NCI-H2029 treated with DMSO at 0.1 percent for 48 hours (cell line): Measurements from ENCODE around the gene ZSCAN12.
"Not testable (repeated sequence)": the region's sequence is repeated elsewhere in the genome, so short reads cannot be mapped to it uniquely, and the experiment has no call there.

Experiments used
- DNase-seq: peaks from one replicate; lab custom pipeline; 2025; lab: John Stamatoyannopoulos, UW

The ZSCAN12 gene

DNA sequence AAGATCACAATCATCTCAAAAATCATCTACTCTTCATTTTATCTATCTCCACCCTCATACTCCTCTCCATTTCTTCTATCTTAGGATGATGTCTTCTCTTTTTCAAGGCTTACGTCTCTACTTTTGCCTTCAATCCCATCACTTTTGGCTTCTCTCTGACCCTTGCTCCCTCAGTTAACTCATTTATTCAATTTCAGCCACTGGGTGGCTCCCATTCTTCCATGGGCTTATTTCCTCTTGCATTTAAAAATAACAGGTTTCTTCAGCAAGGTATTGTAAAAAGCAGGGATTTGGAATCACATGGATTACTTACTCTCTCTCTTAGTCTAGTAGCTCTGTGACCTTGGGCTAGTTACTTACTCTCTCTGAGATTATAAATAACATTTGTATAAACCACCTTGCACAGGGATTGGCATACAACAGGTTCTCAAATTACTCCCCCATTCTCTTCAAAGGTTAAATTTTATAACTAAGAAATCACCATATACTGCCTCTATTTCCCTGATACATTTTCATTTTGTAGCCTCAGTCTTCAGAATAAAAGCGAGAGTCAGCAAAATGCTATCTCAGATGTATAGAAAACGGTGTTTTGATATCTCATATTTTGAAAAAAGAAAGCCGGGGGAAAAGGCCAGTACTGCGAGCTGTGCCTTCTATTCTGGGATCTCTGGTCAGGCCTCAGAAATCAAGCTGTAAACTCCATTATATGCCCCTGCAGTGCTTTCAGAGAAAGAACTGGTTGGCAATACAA lies 5.5 kb downstream of the ZSCAN12 start:
- DNase-seq, result no peak

- DNase-seq, result no peak
Measured at GRCh38 chr6:28390688-28391087, 8.9 kb downstream of the ZSCAN12 start.

DNA sequence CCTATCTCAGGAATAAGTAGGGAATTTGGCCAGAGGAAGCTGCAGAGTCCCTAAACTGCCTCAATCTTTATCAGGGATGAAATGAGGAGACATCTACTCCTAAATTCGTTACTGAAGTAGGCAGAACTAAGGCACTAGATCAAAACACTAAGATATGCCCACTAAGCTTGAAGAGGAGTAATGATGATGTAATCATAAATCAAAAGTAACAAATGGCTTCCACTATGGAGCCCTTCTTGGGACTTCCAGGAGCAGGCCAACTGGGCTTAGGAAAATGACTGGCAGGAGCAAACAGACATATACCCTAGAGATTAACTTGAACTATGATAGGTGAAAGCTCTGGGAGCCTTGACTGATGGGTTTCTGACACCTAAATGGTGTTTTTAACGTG lies 15.4 kb downstream of the ZSCAN12 start:
- no peak for DNase-seq

DNA sequence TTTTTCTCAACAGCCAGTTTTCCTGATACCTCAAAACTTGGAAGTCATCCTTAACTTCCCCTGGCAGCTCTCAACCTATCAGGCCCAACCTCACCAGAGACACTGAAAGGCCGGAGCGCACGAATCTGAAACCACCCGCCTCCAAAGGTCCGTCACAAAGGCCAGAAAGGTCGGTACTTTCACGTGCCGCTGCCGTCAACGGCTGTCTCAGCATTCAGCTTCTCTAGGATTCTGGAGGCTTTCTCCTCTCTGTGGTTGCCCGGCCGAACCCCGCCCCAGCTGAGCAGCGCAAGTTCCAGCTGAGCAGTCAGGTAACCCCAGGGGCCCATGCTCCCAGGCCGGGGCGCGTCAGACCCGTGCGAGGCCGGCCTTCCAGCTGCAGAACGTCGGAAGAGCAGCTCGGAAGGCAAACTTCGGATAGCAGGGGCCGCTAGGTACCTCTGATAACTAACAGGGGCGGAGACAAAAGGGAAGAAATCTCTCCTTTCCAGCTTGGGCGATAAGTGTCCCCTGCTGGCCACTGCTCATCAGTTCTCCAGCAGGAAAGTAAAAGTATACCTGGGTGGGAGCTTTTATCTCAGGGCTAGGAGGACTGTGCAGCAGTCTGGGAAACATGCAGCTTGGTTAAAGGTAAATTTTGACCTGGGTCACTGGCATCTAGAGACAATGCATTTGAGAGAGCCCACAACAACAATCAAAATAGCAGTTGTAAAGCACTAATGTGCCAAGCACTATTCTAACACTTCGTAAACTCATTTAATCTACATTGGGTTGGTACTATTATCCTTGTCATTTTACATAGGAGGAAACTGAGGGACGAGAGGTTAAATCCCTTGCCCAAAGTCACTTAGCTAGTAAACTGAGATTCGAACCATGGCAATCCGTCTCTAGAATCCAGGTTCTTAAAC lies 16.1 kb downstream of the ZSCAN12 start:
- peak; percentile 44 for DNase-seq

DNA sequence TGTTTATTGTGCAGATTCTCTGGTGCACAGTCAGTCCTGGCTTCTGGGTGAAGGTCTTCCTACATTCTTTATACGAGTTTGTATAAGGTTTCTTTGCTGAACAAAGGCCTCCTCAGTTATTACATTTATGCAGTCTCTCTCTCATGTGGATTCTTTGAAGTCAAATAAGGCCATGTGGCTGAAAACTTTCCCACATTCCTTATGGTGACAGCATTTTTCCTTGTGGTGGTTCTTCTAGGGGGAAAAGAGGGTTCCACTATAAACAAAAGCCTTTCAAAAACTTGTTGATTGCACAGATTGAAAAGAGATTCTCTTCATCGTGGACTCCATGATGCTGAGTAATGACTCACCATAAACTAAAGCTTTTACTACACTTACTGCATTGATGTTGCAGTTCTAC lies 19.2 kb downstream of the ZSCAN12 start:
- no peak for DNase-seq

- no peak for DNase-seq
Measured at GRCh38 chr6:28378644-28379043, 20.9 kb downstream of the ZSCAN12 start.

DNA sequence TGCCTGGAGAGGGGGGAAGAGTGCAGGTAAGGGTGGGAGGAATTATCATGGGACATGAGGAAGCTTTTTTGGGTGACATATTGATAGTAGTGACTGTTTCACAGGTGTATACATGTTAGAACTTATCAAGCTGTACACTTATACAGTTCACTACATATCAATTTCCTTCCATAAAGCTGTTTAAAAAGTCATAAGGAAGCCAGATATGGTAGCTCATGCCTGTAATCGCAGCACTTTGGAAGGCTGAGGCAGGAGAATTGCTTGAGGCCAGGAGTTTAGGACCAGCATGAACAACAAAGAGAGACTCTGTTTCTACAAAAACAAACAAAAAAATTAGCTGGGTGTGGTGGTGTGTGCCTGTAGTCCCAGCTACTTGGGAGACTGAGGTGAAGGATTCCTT lies 21.7 kb downstream of the ZSCAN12 start:
- no peak for DNase-seq

- no peak for DNase-seq
Measured at GRCh38 chr6:28373925-28374324, 25.6 kb downstream of the ZSCAN12 start.

- no peak for DNase-seq
Measured at GRCh38 chr6:28371706-28372451, 27.7 kb downstream of the ZSCAN12 start.

GRCh38 chr6:28371280-28371679 lies 28.3 kb downstream of the ZSCAN12 start:
- no peak for DNase-seq

- no peak for DNase-seq
Measured at GRCh38 chr6:28370440-28370839, 29.1 kb downstream of the ZSCAN12 start.

DNA sequence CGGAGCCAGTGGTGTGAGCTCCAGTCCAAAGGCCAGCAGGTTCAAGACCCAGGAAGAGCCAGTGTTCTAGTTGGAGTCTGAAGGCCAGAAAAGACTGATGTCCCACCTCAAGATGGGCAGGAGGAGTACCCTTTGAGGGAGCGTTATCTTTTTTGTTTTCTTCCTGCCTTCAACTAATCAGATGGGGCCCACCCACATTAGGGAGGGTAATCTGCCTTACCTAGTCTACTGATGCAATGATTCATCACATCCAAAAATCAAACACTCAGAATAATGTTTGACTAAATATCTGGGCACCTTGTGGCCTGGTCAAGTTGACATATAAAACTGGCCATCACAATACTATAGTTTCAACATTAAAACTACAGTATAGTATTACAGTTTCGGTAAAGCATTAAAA lies 30.1 kb downstream of the ZSCAN12 start:
- no peak for DNase-seq

DNA sequence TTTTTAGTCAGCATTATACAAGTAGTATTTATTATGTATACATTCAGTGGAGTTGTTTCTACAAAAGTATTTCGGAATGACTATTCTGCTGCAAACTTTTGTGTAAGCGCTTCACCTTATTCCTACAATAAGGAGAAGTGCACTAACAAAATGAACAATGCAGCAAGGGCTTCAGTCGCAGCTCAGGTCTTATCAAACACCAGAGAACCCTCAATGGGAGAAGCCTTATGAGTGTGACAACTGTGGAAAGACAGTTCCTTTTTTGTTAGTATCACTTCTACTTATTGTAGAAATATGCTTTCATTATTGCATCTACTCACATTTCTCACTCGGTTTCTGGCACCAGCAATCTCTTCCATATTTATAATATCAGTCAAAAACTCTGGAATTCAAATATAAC lies 31.0 kb downstream of the ZSCAN12 start:
- no peak for DNase-seq

GRCh38 chr6:28365590-28365989 lies 34.0 kb downstream of the ZSCAN12 start:
- not testable (repeated sequence) for DNase-seq

DNA sequence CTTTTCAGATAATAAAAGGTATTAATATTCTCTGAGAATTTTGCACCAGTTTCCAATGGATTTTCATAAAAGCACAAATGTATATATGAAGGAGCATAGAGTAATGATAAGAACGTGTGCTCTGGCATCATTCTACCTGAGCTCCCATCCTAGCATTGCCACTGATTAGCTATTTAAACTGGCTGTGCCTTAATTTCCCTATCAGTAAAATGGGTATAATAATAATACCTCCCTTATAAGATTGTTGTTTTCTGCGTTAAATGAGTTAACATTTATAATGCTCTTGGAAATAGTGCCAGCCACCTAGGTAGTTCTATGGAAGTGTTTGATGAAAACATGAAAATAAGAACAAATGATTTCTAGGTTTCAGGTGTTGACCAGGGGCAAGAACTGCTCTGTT lies 38.6 kb downstream of the ZSCAN12 start:
- no peak for DNase-seq

- DNase-seq, result not testable (repeated sequence)
Measured at GRCh38 chr6:28359562-28359961, 40.0 kb downstream of the ZSCAN12 start.

DNA sequence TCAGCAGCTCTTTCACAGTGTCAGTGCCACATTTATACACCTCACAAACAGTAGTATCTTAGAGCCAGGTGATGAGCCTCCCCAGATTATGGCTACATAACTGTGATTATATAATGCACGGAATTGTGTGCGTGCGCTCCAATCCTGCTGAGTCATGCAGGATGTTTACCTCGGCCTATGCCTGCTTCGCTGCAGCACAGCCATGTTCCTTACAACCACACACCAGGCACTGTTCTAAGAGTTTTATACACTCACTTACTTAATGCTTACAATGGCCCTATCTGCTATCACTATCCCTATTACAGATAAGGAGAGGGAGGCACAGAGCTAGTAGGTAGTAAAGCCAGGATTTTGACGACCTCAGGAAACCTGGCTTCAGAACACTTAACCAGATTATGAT lies 42.5 kb downstream of the ZSCAN12 start:
- DNase-seq, result no peak

DNA sequence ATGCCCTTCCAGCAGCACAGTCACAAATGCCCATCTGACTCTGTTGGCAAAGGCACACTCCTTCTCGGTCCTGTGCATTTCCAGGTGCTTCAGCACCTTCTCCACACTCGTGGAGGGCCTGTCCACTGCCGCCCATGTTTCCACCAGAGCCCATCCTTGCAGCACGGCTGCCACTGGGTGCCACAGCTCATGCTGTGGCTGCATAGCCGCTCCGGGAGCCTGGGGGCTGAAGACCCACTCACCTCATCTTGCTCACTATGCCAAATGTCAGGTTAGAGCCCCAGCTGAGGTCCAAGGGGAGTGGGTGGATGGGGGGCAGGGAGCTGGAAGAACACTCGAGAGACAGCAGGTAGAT lies 42.9 kb downstream of the ZSCAN12 start:
- DNase-seq, result no peak

DNA sequence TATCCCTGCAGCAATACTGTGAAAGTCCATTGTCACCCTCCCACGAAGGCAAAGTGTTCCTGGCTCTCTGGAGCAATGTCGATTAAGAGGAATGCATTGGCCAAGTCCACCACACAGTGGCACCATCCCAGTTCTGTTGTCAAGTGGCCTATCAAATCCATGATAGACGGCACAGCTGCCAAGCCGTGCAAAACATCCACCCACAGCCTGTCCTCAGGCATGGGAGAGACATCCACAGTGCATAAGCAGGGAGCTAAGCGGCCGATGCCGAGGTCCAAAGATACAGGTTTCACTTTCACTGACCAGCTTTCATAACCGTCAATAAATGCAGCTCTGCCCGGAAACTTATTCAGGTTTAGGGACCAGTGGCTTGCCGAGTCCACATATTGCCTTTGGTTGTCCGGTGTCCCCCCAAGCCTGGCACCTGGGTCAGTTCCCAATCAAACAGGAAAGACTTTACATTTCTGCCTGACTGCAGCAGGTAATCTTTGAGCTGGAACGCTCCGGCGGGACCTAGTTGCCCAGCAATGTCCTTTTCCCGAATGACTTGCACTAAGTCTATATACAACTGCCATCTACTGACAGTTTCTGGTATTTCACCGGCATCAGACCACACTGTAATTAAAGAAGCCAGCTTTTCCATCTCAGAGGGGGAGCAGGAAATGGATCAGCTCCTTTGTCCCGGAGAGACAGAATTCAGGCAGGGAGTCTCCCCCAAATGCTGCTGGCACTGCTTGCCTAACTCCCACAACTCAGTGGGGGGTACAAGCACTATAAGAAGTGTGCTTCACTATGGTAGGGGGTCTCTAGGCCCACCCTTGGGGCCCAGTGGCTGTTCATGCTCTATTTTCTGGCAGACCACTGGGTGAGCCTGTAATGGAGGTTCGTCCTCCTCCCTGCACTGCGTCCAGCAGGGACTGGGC lies 43.5 kb downstream of the ZSCAN12 start:
- peak; percentile 85 for DNase-seq

DNA sequence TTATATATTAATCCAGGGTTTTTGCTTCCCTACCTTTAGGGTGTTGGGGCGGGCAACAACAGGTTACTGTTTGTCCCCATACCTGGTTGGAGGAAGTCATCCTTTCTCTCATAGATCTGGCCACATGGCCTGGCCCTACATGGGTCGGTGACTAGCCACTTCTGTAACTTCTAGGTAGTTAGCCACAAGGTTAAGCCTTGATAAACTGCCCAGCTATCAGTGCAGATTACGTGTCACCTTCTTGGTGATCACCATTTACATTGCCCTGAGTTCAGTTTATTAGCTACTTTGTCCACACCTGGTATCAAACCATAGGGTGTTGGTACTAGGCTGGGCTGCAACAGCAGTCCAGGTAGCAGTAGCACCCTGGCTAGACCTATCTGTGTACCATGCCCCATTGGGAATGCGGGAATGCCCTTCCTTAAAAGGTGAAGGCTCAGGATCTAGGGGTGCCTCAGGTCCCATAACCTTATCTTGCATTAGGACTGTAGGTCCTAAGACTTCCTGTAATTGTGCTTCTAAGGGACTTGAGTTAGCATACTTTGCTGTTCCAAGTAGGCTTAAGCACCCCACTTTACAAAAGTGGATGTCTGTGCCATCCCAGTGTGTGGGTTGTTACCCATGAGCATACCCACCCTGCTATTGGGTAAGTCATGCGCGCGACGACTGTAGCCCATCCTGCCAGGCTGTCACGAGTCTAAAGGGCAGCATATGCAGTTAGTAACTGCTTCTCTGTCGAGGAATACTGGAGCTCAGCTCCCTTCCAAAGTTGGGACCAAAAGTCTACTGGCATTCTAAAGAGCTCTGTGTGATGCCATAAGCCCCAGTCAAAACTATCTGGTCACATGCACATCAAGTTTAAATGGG lies 44.6 kb downstream of the ZSCAN12 start:
- no peak for DNase-seq
